Gastrocnemius medialis (tissue), 4 donors: ENCODE data around the gene DHH. TPM values are rescaled to one million over a fixed set of nuclear protein-coding genes. Genes with fewer than 3 reads are reported as not detected.

ENCODE experiments used
- ATAC-seq, 2 donors: fragments of 150-250 bp; one replicate each; pipeline ENCODE4 v1.9.1; 2016
- DNase-seq, 2 donors: peaks; one replicate each; pipeline ENCODE4 v3.0.0-alpha.2; 2019
- H3K27ac ChIP-seq, 4 donors: fragments of 200-600 bp; sonication (generic); 1 replicate in 1 of 4; 2 replicates in 3 of 4; pipeline ENCODE4 v1.5.1; 2016 to 2018; ENCODE audit warnings: mild to moderate bottlenecking in 2 of 4, moderate library complexity in 1 of 4
- H3K27me3 ChIP-seq, 3 donors: fragments of 200-600 bp; sonication (generic) in 2 of 3; 1 replicate in 1 of 3; 2 replicates in 2 of 3; pipeline versions ENCODE4 v1.5.1 to v1.6.0; 2016 to 2019; ENCODE audit warnings: mild to moderate bottlenecking in 1 of 3, moderate library complexity in 1 of 3
- H3K36me3 ChIP-seq, 2 donors: fragments of 200-600 bp; sonication (generic) in 1 of 2; one replicate each; pipeline ENCODE4 v1.5.1; 2017 to 2018
- H3K4me1 ChIP-seq, 2 donors: fragments of 200-600 bp; sonication (generic) in 1 of 2; one replicate each; pipeline ENCODE4 v1.5.1; 2016 to 2017; ENCODE audit warnings: mild to moderate bottlenecking in 2 of 2
- H3K4me3 ChIP-seq, 4 donors: fragments of 200-600 bp; sonication (generic) in 3 of 4; 1 replicate in 1 of 4; 2 replicates in 3 of 4; pipeline ENCODE4 v1.5.1; 2016 to 2019; ENCODE audit warnings: mild to moderate bottlenecking in 2 of 4
- H3K9me3 ChIP-seq, 3 donors: fragments of 200-600 bp; sonication (generic) in 2 of 3; 1 replicate in 1 of 3; 2 replicates in 2 of 3; pipeline ENCODE4 v1.5.1; 2016 to 2019
- CTCF ChIP-seq, 5 experiments: fragments of 450-650 bp in 3 of 5; fragments of 200-600 bp in 2 of 5; sonication (generic) in 2 of 5; IDR thresholded peaks in 4 of 5; conservative IDR thresholded peaks in 1 of 5; 1 replicate in 4 of 5; 2 replicates in 1 of 5; pipeline ENCODE4 v1.5.1; 2016 to 2019; ENCODE audit warnings: antibody characterized with exemption in 5 of 5, mild to moderate bottlenecking in 3 of 5, moderate library complexity in 3 of 5
- POLR2A ChIP-seq, 2 donors: fragments of 450-650 bp; IDR thresholded peaks; one replicate each; pipeline ENCODE4 v1.6.1; 2017; ENCODE audit warnings: antibody characterized with exemption in 2 of 2, mild to moderate bottlenecking in 2 of 2, moderate library complexity in 2 of 2
- in situ Hi-C, 4 donors: fragments of 200-750 bp; cut with MboI; loops; one replicate each; pipeline versions ENCODE4 v1.15.0 to v1.8.0; 2017; ENCODE audit warnings: low sequenced_read_pairs in 4 of 4
- intact Hi-C: fragments of 100-400 bp; cut with DNase I; formaldehyde crosslinking; loops from one replicate; pipeline ENCODE4 v1.15.1; 2023; ENCODE audit warnings: low total_unique reads
- total RNA-seq, 4 donors: library from RNA; depleted of rRNA; stranded (reverse); fragments of >200 nt; gene quantifications; one replicate each; pipeline versions ENCODE4 v1.1.0 to v1.2.3, GENCODE V29; 2016

DHH gene
- total RNA-seq, 4 donors from 2014 or later = 0.09 to 0.36 (median 0.15) TPM; not detected in 1

GRCh38 chr12:49109641-49110463, 15.3 kb upstream of the DHH start:
- ATAC-seq (peak; percentile 22 to 38), DNase-seq (peak; percentile 16 to 21)
- H3K4me1 ChIP-seq = peaks cover 49 to 53% of the 10 kb centered on the region in 2 donors
- H3K27me3 ChIP-seq = no peaks in the 10 kb centered on the region
- H3K9me3 ChIP-seq = no peaks in the 10 kb centered on the region
- peak overlapping the region; percentile 92 to 100 (median 100) for H3K27ac ChIP-seq
- intact Hi-C loops = loop anchor here (1.0 to 2.0 kb wide), 4 partner anchors 20 to 92 kb away; partner anchors contain the start of genes KMT2D and PRKAG1
- TF ChIP-seq POLR2A (IDR thresholded peaks at IDR 0.05) (no peak), CTCF (IDR thresholded peaks at IDR 0.05 in 4 of 5, conservative IDR thresholded peaks at IDR 0.05 in 1 of 5) (no peak)
- H3K4me3 ChIP-seq = peak overlapping the region; percentile 81 to 99 (median 99)
- H3K36me3 ChIP-seq = peaks cover 0 to 11% of the 10 kb centered on the region in 2 donors
- in situ Hi-C loops = loop anchor here in 2 of 4 donors (10.0 kb wide), 1 partner anchor 45 kb away; the partner anchor contains the start of genes KMT2D (in 2 of the 2) and RHEBL1 (in 2 of the 2)

- Histone ChIP-seq H3K36me3 (peaks cover 0 to 17% of the 10 kb centered on the region in 2 donors), H3K4me1 (peaks cover 50 to 53% of the 10 kb centered on the region in 2 donors), H3K4me3 (peak overlapping the region; percentile 81 to 99 (median 99)), H3K9me3 (no peaks in the 10 kb centered on the region), H3K27me3 (no peaks in the 10 kb centered on the region), H3K27ac (peak overlapping the region; percentile 92 to 100 (median 100))
- DNase-seq (peak; percentile 40 to 70), ATAC-seq (peak; percentile 35 to 56)
- TF ChIP-seq CTCF (IDR thresholded peaks at IDR 0.05 in 4 of 5, conservative IDR thresholded peaks at IDR 0.05 in 1 of 5) (no peak), POLR2A (IDR thresholded peaks at IDR 0.05) (peak in 1 of 2 donors; percentile 30)
- in situ Hi-C loops (no loop called here), intact Hi-C loops (no loop called here)
Observed at GRCh38 chr12:49108958-49109404, 14.4 kb upstream of the DHH start.

GRCh38 chr12:49105504-49106084, 11.0 kb upstream of the DHH start:
- Histone ChIP-seq H3K4me3 (no peak overlapping the region), H3K27me3 (no peaks in the 10 kb centered on the region), H3K9me3 (no peaks in the 10 kb centered on the region), H3K36me3 (peaks cover 0 to 51% of the 10 kb centered on the region in 2 donors), H3K4me1 (peaks cover 45 to 46% of the 10 kb centered on the region in 2 donors), H3K27ac (peak overlapping the region; percentile 34 to 48 (median 40))
- no peak for TF ChIP-seq POLR2A (IDR thresholded peaks at IDR 0.05)
- TF ChIP-seq CTCF (IDR thresholded peaks at IDR 0.05 in 4 of 5, conservative IDR thresholded peaks at IDR 0.05 in 1 of 5) = no peak
- in situ Hi-C loops = no loop called here
- DNase-seq = peak in 1 of 2 donors; percentile 18
- ATAC-seq = no peak
- intact Hi-C loops = no loop called here

- intact Hi-C loops (no loop called here), in situ Hi-C loops (no loop called here)
- Histone ChIP-seq H3K9me3 (no peaks in the 10 kb centered on the region), H3K36me3 (peaks cover 1 to 59% of the 10 kb centered on the region in 2 donors), H3K4me1 (peaks cover 45 to 46% of the 10 kb centered on the region in 2 donors), H3K27ac (peak overlapping the region in 1 of 4 donors; percentile 41), H3K27me3 (no peaks in the 10 kb centered on the region), H3K4me3 (no peak overlapping the region)
- DNase-seq (no peak), ATAC-seq (no peak)
- no peak for TF ChIP-seq POLR2A (IDR thresholded peaks at IDR 0.05)
- TF ChIP-seq CTCF (IDR thresholded peaks at IDR 0.05 in 4 of 5, conservative IDR thresholded peaks at IDR 0.05 in 1 of 5) = no peak
Observed at GRCh38 chr12:49104822-49105221, 10.2 kb upstream of the DHH start.
